Calu3 (cell line): ENCODE data around the gene SPX. TPM values are rescaled to one million over a fixed set of nuclear protein-coding genes. Genes with fewer than 3 reads are reported as not detected.

Experiments used
- BruUV-seq: library from RNA; stranded (reverse); fragments of 400-500 nt; replicated peaks from 2 replicates; lab custom pipeline; 2021; lab: Mats Ljungman, UMichigan
- CTCF ChIA-PET: fragments of 300-600 bp; sonication (Branson Sonifier 250); formaldehyde crosslinking; loops from one replicate; lab custom pipeline; 2022; ENCODE audit warnings: antibody characterized with exemption; lab: Charles Lee
- DNase-seq: peaks from one replicate; pipeline ENCODE4 v3.0.0; 2022
- H3K27ac Mint-ChIP-seq: one replicate; pipeline ENCODE4 v1.8.0; 2022; ENCODE audit warnings: mixed read lengths; ENCODE audit not compliant: unreplicated experiment
- H3K27me3 Mint-ChIP-seq: one replicate; pipeline ENCODE4 v1.8.0; 2022; ENCODE audit warnings: mixed read lengths; ENCODE audit not compliant: unreplicated experiment
- H3K36me3 Mint-ChIP-seq: one replicate; pipeline ENCODE4 v1.8.0; 2022; ENCODE audit warnings: mild to moderate bottlenecking, moderate library complexity, mixed read lengths; ENCODE audit not compliant: insufficient read depth, unreplicated experiment
- H3K4me1 Mint-ChIP-seq: one replicate; pipeline ENCODE4 v1.8.0; 2022; ENCODE audit warnings: mild to moderate bottlenecking, low read depth, mixed read lengths; ENCODE audit not compliant: unreplicated experiment
- H3K4me3 Mint-ChIP-seq: one replicate; pipeline ENCODE4 v1.8.0; 2022; ENCODE audit warnings: mild to moderate bottlenecking, low read depth, moderate library complexity, mixed read lengths; ENCODE audit not compliant: unreplicated experiment
- H3K9me3 Mint-ChIP-seq: one replicate; pipeline ENCODE4 v1.8.0; 2022; ENCODE audit warnings: low read depth, mixed read lengths; ENCODE audit not compliant: unreplicated experiment
- CTCF ChIP-seq: fragments of 200-600 bp; IDR thresholded peaks from one replicate; pipeline ENCODE4 v1.8.0; 2022; ENCODE audit warnings: antibody characterized with exemption; ENCODE audit not compliant: unreplicated experiment
- intact Hi-C: fragments of 100-400 bp; cut with micrococcal nuclease; formaldehyde crosslinking; loops from one replicate; pipeline ENCODE4 v1.10.0; 2022; ENCODE audit not compliant: unreplicated experiment
- total RNA-seq: library from RNA; stranded (reverse); gene quantifications from 2 replicates; pipeline ENCODE4 v1.2.3, GENCODE V29; 2022

Gene SPX
- total RNA-seq, 1 experiment from 2014 or later, result not detected

GRCh38 chr12:21566223-21566906 is 40.3 kb downstream of the SPX start:
- CTCF ChIA-PET, result interaction anchor here (1.5 kb wide), 1 partner anchor 13 kb away, joined by 4 read pairs; no protein-coding TSS in a partner anchor
- Mint-ChIP-seq H3K27ac (no peak overlapping the region), H3K36me3 (no peaks in the 10 kb centered on the region), H3K9me3 (no peaks in the 10 kb centered on the region), H3K4me1 (no peaks in the 10 kb centered on the region), H3K4me3 (no peak overlapping the region), H3K27me3 (no peaks in the 10 kb centered on the region)
- intact Hi-C loops, result no loop called here
- no TSS peak for BruUV-seq
- DNase-seq, result no peak
- TF ChIP-seq CTCF, result no peak

DNA sequence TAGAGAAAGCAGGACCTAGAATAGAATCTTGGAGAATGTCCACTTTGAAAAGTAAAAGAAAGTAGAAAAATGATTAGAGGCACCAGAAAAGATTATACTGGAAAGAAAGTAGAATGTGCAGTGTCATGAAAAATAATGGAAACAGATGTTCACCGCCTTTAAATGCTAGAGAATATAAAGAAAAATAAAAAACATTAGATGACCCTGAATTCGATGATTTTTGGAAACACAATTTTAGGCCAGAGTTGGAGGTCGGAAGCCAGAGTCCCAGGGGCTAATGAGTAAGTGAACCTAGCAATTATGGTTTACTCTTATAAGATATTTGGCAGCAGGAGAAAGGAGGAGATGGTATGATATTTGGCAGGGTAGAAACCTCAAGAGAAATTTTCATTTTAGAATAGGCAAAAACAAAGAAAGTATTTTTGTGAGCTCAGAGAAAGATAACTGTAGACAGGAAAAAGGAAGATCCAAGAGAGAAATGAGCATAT is 40.9 kb downstream of the SPX start:
- CTCF ChIA-PET, result interaction anchor here (1.5 kb wide), 1 partner anchor 13 kb away, joined by 4 read pairs; no protein-coding TSS in a partner anchor
- no peak overlapping the region for H3K4me3 Mint-ChIP-seq
- intact Hi-C loops, result no loop called here
- TF ChIP-seq CTCF, result no peak
- no peaks in the 10 kb centered on the region for H3K4me1 Mint-ChIP-seq
- no peak for DNase-seq
- BruUV-seq, result no TSS peak
- H3K27me3 Mint-ChIP-seq, result no peaks in the 10 kb centered on the region
- H3K36me3 Mint-ChIP-seq, result no peaks in the 10 kb centered on the region
- H3K9me3 Mint-ChIP-seq, result no peaks in the 10 kb centered on the region
- no peak overlapping the region for H3K27ac Mint-ChIP-seq

DNA sequence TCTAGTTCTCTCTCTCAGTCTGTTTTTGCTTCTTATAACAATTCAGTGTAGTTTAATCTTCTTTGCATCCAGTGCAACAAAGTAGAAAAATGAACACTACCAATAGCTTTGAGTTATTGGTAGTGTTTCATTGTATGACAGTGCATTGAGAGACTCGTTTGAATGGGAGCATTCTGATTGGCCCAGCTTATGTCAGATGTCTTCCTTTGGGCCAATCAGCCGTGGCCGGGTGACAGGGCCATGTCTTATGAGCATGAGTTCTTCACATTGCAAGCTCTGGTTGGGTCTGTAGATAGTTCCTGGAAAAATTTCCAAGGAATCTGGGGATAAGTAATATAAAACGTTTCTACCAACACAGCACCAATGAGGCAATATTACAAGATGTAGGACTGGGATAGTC is 42.0 kb downstream of the SPX start:
- Mint-ChIP-seq H3K4me3 (no peak overlapping the region), H3K27ac (no peak overlapping the region), H3K27me3 (no peaks in the 10 kb centered on the region), H3K36me3 (no peaks in the 10 kb centered on the region), H3K4me1 (no peaks in the 10 kb centered on the region), H3K9me3 (no peaks in the 10 kb centered on the region)
- no peak for TF ChIP-seq CTCF
- CTCF ChIA-PET, result no interaction called here
- intact Hi-C loops, result no loop called here
- DNase-seq, result no peak
- no TSS peak for BruUV-seq

GRCh38 chr12:21571046-21571445 is 45.0 kb downstream of the SPX start:
- CTCF ChIA-PET, result no interaction called here
- H3K4me1 Mint-ChIP-seq, result no peaks in the 10 kb centered on the region

More at GRCh38 chr12:21571046-21571445, 45.0 kb downstream of the SPX start:
- TF ChIP-seq CTCF, result no peak
- intact Hi-C loops, result no loop called here
- Mint-ChIP-seq H3K27me3 (no peaks in the 10 kb centered on the region), H3K9me3 (no peaks in the 10 kb centered on the region), H3K27ac (no peak overlapping the region), H3K36me3 (no peaks in the 10 kb centered on the region), H3K4me3 (no peak overlapping the region)
- no peak for DNase-seq
- BruUV-seq, result no TSS peak
